Liver (tissue), 9 donors: ENCODE data around the gene SIGLEC1. TPM values are rescaled to one million over a fixed set of nuclear protein-coding genes. Genes with fewer than 3 reads are reported as not detected.

ENCODE experiments used
- DNase-seq: peaks from one replicate; pipeline ENCODE4 v3.0.0-alpha.2; 2017; ENCODE audit warnings: low spot score
- H3K27ac ChIP-seq, 2 donors: one replicate each; pipeline ENCODE4 v1.7.0; 2013; ENCODE audit warnings: inconsistent platforms in 2 of 2, low read length in 2 of 2, control low read depth in 1 of 2, low read depth in 1 of 2, mild to moderate bottlenecking in 1 of 2
- H3K27me3 ChIP-seq, 4 donors: one replicate each; pipeline versions ENCODE4 v1.6.1 to v1.7.0; 2013; ENCODE audit warnings: low read length in 3 of 4, inconsistent platforms in 1 of 4, mild to moderate bottlenecking in 1 of 4, moderate library complexity in 1 of 4; ENCODE audit not compliant: control insufficient read depth in 4 of 4, insufficient read depth in 4 of 4
- H3K36me3 ChIP-seq, 4 donors: one replicate each; pipeline versions ENCODE4 v1.6.1 to v1.7.0; 2013; ENCODE audit warnings: low read length in 3 of 4, mild to moderate bottlenecking in 3 of 4, low read depth in 1 of 4, moderate library complexity in 1 of 4; ENCODE audit not compliant: control insufficient read depth in 4 of 4, insufficient read depth in 3 of 4
- H3K4me1 ChIP-seq, 4 donors: one replicate each; pipeline versions ENCODE4 v1.6.1 to v1.7.0; 2013; ENCODE audit warnings: low read length in 3 of 4, mild to moderate bottlenecking in 3 of 4, moderate library complexity in 1 of 4; ENCODE audit not compliant: control insufficient read depth in 4 of 4, insufficient read depth in 4 of 4
- H3K4me3 ChIP-seq, 3 donors: one replicate each; pipeline versions ENCODE4 v1.6.1 to v1.7.0; 2013; ENCODE audit warnings: low read length in 3 of 3, control low read depth in 1 of 3, low read depth in 1 of 3, mild to moderate bottlenecking in 1 of 3
- H3K9ac ChIP-seq, 2 donors: one replicate each; pipeline ENCODE4 v1.7.0; 2013; ENCODE audit warnings: low read length in 2 of 2, mild to moderate bottlenecking in 2 of 2, moderate library complexity in 2 of 2, control low read depth in 1 of 2, low read depth in 1 of 2
- H3K9me3 ChIP-seq, 4 donors: one replicate each; pipeline versions ENCODE4 v1.6.1 to v1.7.0; 2013; ENCODE audit warnings: low read length in 3 of 4; ENCODE audit not compliant: control insufficient read depth in 4 of 4
- EGR1 ChIP-seq, 2 donors: IDR thresholded peaks; 2 replicates each; pipeline ENCODE4 v1.6.1; 2016 to 2018; ENCODE audit warnings: antibody characterized with exemption in 2 of 2, low read depth in 2 of 2
- FOXA1 ChIP-seq: IDR thresholded peaks from 2 replicates; pipeline ENCODE4 v1.6.1; 2016; ENCODE audit warnings: antibody characterized with exemption
- HNF4A ChIP-seq, 2 donors: conservative IDR thresholded peaks; 2 replicates each; pipeline ENCODE4 v1.6.1; 2016; ENCODE audit warnings: antibody characterized with exemption in 2 of 2, mild to moderate bottlenecking in 2 of 2
- NR2F2 ChIP-seq: IDR thresholded peaks from 2 replicates; pipeline ENCODE4 v1.6.1; 2016; ENCODE audit warnings: antibody characterized with exemption
- RAD21 ChIP-seq, 2 donors: IDR thresholded peaks; 2 replicates each; pipeline ENCODE4 v1.6.1; 2016; ENCODE audit warnings: antibody characterized with exemption in 2 of 2, mild to moderate bottlenecking in 2 of 2
- RXRA ChIP-seq, 2 donors: IDR thresholded peaks; 2 replicates each; pipeline ENCODE4 v1.6.1; 2017 to 2018; ENCODE audit warnings: antibody characterized with exemption in 2 of 2, mild to moderate bottlenecking in 1 of 2
- SP1 ChIP-seq: IDR thresholded peaks from 2 replicates; pipeline ENCODE4 v1.6.1; 2018; ENCODE audit warnings: antibody characterized with exemption, mild to moderate bottlenecking
- TAF1 ChIP-seq: conservative IDR thresholded peaks from 2 replicates; pipeline ENCODE4 v1.6.1; 2016; ENCODE audit warnings: antibody characterized with exemption, mild to moderate bottlenecking
- YY1 ChIP-seq: IDR thresholded peaks from 2 replicates; pipeline ENCODE4 v1.6.1; 2016; ENCODE audit warnings: antibody characterized with exemption, mild to moderate bottlenecking
- WGBS: extraction: QIAGEN DNeasy Blood & Tissue Kit; methylation state at CpG from one replicate; pipeline ENCODE4 v1.1.7; 2013; 5-methylcytosine and 5-hydroxymethylcytosine counted together
- polyA plus RNA-seq, 2 donors: library from polyadenylated mRNA; stranded (reverse) in 1 of 2; unstranded in 1 of 2; fragments of 200-250 nt in 1 of 2; fragments of >200 nt in 1 of 2; fragmentation: Nextera tagmentation in 1 of 2; extraction: Ambion mirVana in 1 of 2; gene quantifications; one replicate each; pipeline versions ENCODE4 v1.2.1 to v1.2.3, GENCODE V29; 2013 to 2015
- total RNA-seq, 2 donors: library from RNA; depleted of rRNA; stranded (reverse); fragments of >200 nt; gene quantifications; one replicate each; pipeline ENCODE4 v1.2.3, GENCODE V29; 2014
- TF ChIP-seq, protein P1 (sequence below): IDR thresholded peaks from 2 replicates; pipeline ENCODE4 v1.6.1; 2016; ENCODE audit warnings: antibody characterized with exemption, mild to moderate bottlenecking
- donor health status: healthy.
- donor health status: healthy.
- donor health status: healthy.
- donor health status: healthy.
- donor health status: healthy.

The SIGLEC1 gene
- total and polyA plus RNA-seq, 4 donors: 2.3 to 7.8 (median 7.1) TPM

DNA sequence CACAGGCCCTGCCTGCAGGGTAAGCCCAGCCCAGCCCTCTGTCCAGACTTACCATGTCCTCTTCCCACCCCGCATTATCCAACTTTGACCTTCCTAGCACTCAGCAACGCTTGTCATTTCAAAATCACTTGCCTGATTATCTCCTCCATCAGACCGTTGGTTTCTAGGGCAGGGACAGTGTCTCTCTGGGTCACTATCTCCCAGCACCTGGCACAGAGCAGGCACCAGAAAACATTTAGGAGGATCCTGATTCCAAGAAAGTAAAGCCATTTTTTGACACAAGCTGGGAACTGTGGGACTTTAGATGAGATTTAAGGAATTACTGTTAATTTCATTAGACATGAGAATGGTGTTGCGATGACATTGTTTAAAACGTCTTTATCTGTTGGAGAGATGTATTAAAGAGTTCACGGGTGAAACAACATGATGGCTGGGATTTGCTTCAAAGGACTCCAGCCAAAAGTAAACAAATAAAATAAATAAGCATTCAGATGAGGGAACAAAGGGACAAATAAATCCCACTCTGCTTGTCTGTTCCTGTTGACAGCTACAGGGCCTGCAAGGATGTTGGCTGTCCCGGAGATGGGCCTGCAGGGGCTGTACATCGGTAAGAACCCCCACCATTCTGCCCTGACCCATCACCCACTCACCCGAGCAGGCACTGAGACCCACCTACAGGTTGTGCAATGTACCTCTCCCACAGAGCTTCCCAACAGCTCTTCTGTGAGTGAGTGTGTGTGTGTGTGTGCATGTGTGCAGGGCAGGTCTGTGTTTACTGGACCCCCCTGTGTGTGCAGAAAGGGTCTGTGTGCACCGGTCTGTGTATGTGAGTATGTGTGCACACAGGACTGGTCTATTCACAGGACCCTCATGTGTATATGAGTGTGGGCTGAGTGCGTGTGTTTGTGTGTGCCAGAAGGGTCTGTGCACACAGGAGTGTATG, 26.0 kb upstream of the SIGLEC1 start:
- H3K36me3 ChIP-seq: no peaks in the 10 kb centered on the region
- TF ChIP-seq YY1: peak; percentile 24
- no peak for TF ChIP-seq EGR1 (IDR thresholded peaks at IDR 0.05; ENCODE audit: low read depth in 2 of 2)
- TF ChIP-seq RXRA (IDR thresholded peaks at IDR 0.05): peak; percentile 76 to 82
- peak; percentile 64 to 68 for TF ChIP-seq HNF4A (conservative IDR thresholded peaks at IDR 0.05)
- no peak for TF ChIP-seq TAF1
- TF ChIP-seq SP1: peak; percentile 8
- H3K27ac ChIP-seq: no peak overlapping the region
- no peak for DNase-seq
- 44% methylated on average over 11 of the region's 11 CpGs for WGBS
- H3K27me3 ChIP-seq: no peaks in the 10 kb centered on the region
- H3K4me3 ChIP-seq: no peak overlapping the region
- no peaks in the 10 kb centered on the region for H3K9me3 ChIP-seq
- peaks cover 5 to 12% (median 8%) of the 10 kb centered on the region in 4 donors for H3K4me1 ChIP-seq
- H3K9ac ChIP-seq: no peak overlapping the region

DNA sequence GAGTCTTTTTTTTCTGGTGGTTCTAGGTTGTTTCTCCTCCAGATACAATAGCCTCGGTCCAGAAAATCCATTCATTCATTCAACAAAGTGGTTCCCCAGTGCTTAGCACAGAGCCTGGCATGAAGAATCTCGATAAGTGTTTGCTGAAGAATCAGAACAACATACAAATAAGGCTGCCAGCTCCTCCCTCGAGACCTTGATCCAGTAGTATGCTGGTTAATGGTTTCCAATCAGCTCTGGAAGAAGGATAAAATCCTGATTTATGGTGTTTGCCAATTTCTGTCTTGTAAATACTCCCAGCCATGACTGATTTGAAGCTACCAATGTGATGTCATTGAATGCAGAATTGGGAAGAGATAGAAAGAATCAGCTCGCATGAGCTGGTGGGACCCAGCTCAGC, 23.4 kb upstream of the SIGLEC1 start:
- H3K27me3 ChIP-seq: peaks cover 0 to 4% (median 1%) of the 10 kb centered on the region in 4 donors
- DNase-seq: no peak
- H3K4me1 ChIP-seq: peaks cover 5 to 12% (median 8%) of the 10 kb centered on the region in 4 donors
- H3K27ac ChIP-seq: no peak overlapping the region
- H3K4me3 ChIP-seq: no peak overlapping the region
- no peak overlapping the region for H3K9ac ChIP-seq
- H3K36me3 ChIP-seq: no peaks in the 10 kb centered on the region
- H3K9me3 ChIP-seq: no peaks in the 10 kb centered on the region
- 73% methylated on average over 4 of the region's 4 CpGs for WGBS
- TF ChIP-seq EGR1 (IDR thresholded peaks at IDR 0.05; ENCODE audit: low read depth in 2 of 2) (no peak), RAD21 (IDR thresholded peaks at IDR 0.05) (no peak), FOXA1 (no peak)
- TF ChIP-seq, protein P1, sequence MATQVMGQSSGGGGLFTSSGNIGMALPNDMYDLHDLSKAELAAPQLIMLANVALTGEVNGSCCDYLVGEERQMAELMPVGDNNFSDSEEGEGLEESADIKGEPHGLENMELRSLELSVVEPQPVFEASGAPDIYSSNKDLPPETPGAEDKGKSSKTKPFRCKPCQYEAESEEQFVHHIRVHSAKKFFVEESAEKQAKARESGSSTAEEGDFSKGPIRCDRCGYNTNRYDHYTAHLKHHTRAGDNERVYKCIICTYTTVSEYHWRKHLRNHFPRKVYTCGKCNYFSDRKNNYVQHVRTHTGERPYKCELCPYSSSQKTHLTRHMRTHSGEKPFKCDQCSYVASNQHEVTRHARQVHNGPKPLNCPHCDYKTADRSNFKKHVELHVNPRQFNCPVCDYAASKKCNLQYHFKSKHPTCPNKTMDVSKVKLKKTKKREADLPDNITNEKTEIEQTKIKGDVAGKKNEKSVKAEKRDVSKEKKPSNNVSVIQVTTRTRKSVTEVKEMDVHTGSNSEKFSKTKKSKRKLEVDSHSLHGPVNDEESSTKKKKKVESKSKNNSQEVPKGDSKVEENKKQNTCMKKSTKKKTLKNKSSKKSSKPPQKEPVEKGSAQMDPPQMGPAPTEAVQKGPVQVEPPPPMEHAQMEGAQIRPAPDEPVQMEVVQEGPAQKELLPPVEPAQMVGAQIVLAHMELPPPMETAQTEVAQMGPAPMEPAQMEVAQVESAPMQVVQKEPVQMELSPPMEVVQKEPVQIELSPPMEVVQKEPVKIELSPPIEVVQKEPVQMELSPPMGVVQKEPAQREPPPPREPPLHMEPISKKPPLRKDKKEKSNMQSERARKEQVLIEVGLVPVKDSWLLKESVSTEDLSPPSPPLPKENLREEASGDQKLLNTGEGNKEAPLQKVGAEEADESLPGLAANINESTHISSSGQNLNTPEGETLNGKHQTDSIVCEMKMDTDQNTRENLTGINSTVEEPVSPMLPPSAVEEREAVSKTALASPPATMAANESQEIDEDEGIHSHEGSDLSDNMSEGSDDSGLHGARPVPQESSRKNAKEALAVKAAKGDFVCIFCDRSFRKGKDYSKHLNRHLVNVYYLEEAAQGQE: no peak

DNA sequence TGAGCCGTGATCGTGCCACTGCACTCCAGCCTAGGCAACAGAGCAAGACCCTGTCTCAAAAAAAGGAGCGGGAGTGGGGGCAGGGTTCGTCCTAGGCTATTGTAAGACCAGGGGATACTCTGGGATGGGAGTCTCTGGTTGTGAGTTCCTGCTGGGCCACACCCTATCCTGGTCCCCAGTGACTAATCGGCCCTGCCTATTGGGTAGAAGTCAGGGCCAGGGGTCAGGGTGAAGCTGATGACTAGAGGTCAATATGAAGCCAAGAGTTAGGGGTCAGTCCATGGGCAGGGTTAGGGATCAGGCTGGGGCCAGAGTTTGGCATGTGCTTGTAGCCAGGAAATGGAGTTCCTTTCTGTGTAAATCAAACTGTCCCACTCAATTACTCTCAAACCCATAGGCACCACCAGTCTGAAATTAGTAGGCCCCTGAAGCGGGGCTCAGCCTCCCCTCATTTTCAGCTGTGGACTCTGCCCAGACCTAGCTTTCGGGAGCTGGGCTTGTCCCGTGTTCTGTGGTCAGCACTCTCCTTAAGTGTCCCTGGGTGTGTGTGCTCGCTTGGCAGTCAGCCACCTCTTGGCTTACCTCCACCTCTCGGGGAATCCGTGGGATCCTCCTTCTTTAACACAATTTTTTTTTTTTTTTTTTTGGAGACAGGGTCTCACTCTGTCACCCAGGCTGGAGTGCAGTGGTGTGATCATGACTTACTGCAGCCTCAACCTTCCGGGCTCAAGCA, 21.9 kb upstream of the SIGLEC1 start:
- Histone ChIP-seq H3K36me3 (no peaks in the 10 kb centered on the region), H3K27ac (no peak overlapping the region), H3K9ac (no peak overlapping the region), H3K4me1 (peaks cover 5 to 11% (median 7%) of the 10 kb centered on the region in 4 donors), H3K9me3 (no peaks in the 10 kb centered on the region), H3K27me3 (peaks cover 0 to 4% (median 1%) of the 10 kb centered on the region in 4 donors), H3K4me3 (no peak overlapping the region)
- 64% methylated on average over 12 of the region's 12 CpGs for WGBS
- TF ChIP-seq RXRA (IDR thresholded peaks at IDR 0.05): peak in 1 of 2 donors; percentile 13
- peak; percentile 97 for TF ChIP-seq NR2F2
- no peak for TF ChIP-seq TAF1
- DNase-seq: no peak
